ENCODE measurements around the gene NCAPH2. TPM values are rescaled to one million over a fixed set of nuclear protein-coding genes. Genes with fewer than 3 reads are reported as not detected.

The NCAPH2 gene
- total RNA-seq, 2 experiments from 2014 or later, result 105 to 108 TPM

GRCh38 chr22:50550395-50550794 is 42.4 kb downstream of the NCAPH2 start:
- peaks cover 3% of the 10 kb centered on the region for H3K36me3 Mint-ChIP-seq (ENCODE audit: low read depth)
- H3K27ac Mint-ChIP-seq, result no peak overlapping the region
- ChIA-PET POLR2A (interaction anchor here (0.7 to 8.9 kb wide), 10 partner anchors 12 to 71 kb away, joined by 3 to 151 read pairs (median 6); partner anchors contain the start of genes LMF2, NCAPH2, SCO2 and SYCE3), CTCF (interaction anchor here (1.1 to 5.6 kb wide), 3 partner anchors 13 to 25 kb away, joined by 4 to 48 read pairs (median 40); partner anchors contain the start of genes SCO2 and SYCE3)
- no peaks in the 10 kb centered on the region for H3K9me3 Mint-ChIP-seq
- H3K4me1 Mint-ChIP-seq, result peaks cover 31% of the 10 kb centered on the region
- H3K27me3 Mint-ChIP-seq, result no peaks in the 10 kb centered on the region
- DNase-seq, result no peak
- peak overlapping the region; percentile 25 for H3K4me3 Mint-ChIP-seq

- no peak for DNase-seq
- Mint-ChIP-seq H3K4me1 (peaks cover 23% of the 10 kb centered on the region), H3K36me3 (ENCODE audit: low read depth) (peaks cover 3% of the 10 kb centered on the region), H3K4me3 (no peak overlapping the region), H3K27me3 (peaks cover 3% of the 10 kb centered on the region), H3K9me3 (no peaks in the 10 kb centered on the region), H3K27ac (no peak overlapping the region)
- ChIA-PET POLR2A (interaction anchor here (1.0 to 8.9 kb wide), 9 partner anchors 12 to 70 kb away, joined by 3 to 151 read pairs (median 6); partner anchors contain the start of genes LMF2, NCAPH2, SCO2 and SYCE3), CTCF (interaction anchor here (0.6 to 5.6 kb wide), 3 partner anchors 12 to 33 kb away, joined by 4 to 48 read pairs (median 4); partner anchors contain the start of genes SCO2 and SYCE3)
These were observed 43.2 kb downstream of the NCAPH2 start for GRCh38 chr22:50551160-50551752.

GRCh38 chr22:50553310-50553709 is 45.3 kb downstream of the NCAPH2 start:
- ChIA-PET POLR2A (no interaction called here), CTCF (no interaction called here)
- Mint-ChIP-seq H3K9me3 (no peaks in the 10 kb centered on the region), H3K4me3 (no peak overlapping the region), H3K27me3 (peaks cover 6% of the 10 kb centered on the region), H3K36me3 (ENCODE audit: low read depth) (peaks cover 3% of the 10 kb centered on the region), H3K4me1 (peaks cover 17% of the 10 kb centered on the region), H3K27ac (no peak overlapping the region)
- DNase-seq, result no peak

GRCh38 chr22:50556703-50557102 is 48.7 kb downstream of the NCAPH2 start:
- Mint-ChIP-seq H3K4me1 (peaks cover 10% of the 10 kb centered on the region), H3K9me3 (no peaks in the 10 kb centered on the region), H3K36me3 (ENCODE audit: low read depth) (no peaks in the 10 kb centered on the region), H3K27ac (no peak overlapping the region), H3K4me3 (no peak overlapping the region), H3K27me3 (peaks cover 20% of the 10 kb centered on the region)
- CTCF ChIA-PET, result interaction anchor here (0.7 to 3.7 kb wide), 3 partner anchors 9 to 31 kb away, joined by 3 to 14 read pairs (median 9); partner anchors contain the start of gene SCO2
- no peak for DNase-seq
- POLR2A ChIA-PET, result interaction anchor here (0.7 to 2.7 kb wide), 7 partner anchors 9 to 39 kb away, joined by 3 to 12 read pairs (median 3); partner anchors contain the start of genes CHKB, KLHDC7B and SCO2

GRCh38 chr22:50560034-50560433 is 52.0 kb downstream of the NCAPH2 start:
- ChIA-PET POLR2A (interaction anchor here (1.1 to 8.1 kb wide), 3 partner anchors 21 to 33 kb away, joined by 3 to 109 read pairs (median 9); partner anchors contain the start of gene SCO2), CTCF (interaction anchor here (0.9 to 1.5 kb wide), 3 partner anchors 21 to 94 kb away, joined by 3 to 4 read pairs (median 3); partner anchors contain the start of gene SCO2)
- peaks cover 31% of the 10 kb centered on the region for H3K27me3 Mint-ChIP-seq
- H3K36me3 Mint-ChIP-seq (ENCODE audit: low read depth), result no peaks in the 10 kb centered on the region
- H3K4me3 Mint-ChIP-seq, result no peak overlapping the region
- H3K9me3 Mint-ChIP-seq, result no peaks in the 10 kb centered on the region
- H3K4me1 Mint-ChIP-seq, result peaks cover 26% of the 10 kb centered on the region
- no peak overlapping the region for H3K27ac Mint-ChIP-seq
- no peak for DNase-seq

GRCh38 chr22:50561401-50562358 is 53.7 kb downstream of the NCAPH2 start:
- Mint-ChIP-seq H3K27me3 (peaks cover 25% of the 10 kb centered on the region), H3K4me3 (peak overlapping the region; percentile 39), H3K9me3 (no peaks in the 10 kb centered on the region), H3K27ac (no peak overlapping the region), H3K4me1 (peaks cover 26% of the 10 kb centered on the region), H3K36me3 (ENCODE audit: low read depth) (no peaks in the 10 kb centered on the region)
- ChIA-PET POLR2A (interaction anchor here (1.4 to 8.1 kb wide), 3 partner anchors 14 to 35 kb away, joined by 5 to 109 read pairs (median 9); partner anchors contain the start of gene SCO2), CTCF (interaction anchor here (0.7 kb wide), 1 partner anchor 36 kb away, joined by 3 read pairs; the partner anchor contains the start of gene SCO2)
- DNase-seq, result no peak

GRCh38 chr22:50562523-50563412 is 54.7 kb downstream of the NCAPH2 start, which contains the start of gene SYCE3:
SYCE3 (minus strand) TSS chr22:50562919; CDS start chr22:50556405, 6,514 bp downstream.
- no peaks in the 10 kb centered on the region for H3K9me3 Mint-ChIP-seq
- H3K4me3 Mint-ChIP-seq, result peak within 1 kb of the TSS; percentile 77
- no peaks in the 10 kb centered on the region for H3K36me3 Mint-ChIP-seq (ENCODE audit: low read depth)
- DNase-seq, result peak; percentile 98
- peaks cover 25% of the 10 kb centered on the region for H3K27me3 Mint-ChIP-seq
- H3K4me1 Mint-ChIP-seq, result peaks cover 26% of the 10 kb centered on the region
- H3K27ac Mint-ChIP-seq, result peak within 1 kb of the TSS; percentile 48
- POLR2A ChIA-PET, result interaction anchor here (1.1 to 8.1 kb wide), 16 partner anchors 8 to 57 kb away, joined by 4 to 109 read pairs (median 12); partner anchors contain the start of genes CHKB, CPT1B, LMF2 and NCAPH2
- CTCF ChIA-PET, result interaction anchor here (0.6 to 4.0 kb wide), 19 partner anchors 10 to 179 kb away, joined by 3 to 48 read pairs (median 6); partner anchors contain the start of genes ARSA, KLHDC7B, SCO2 and TYMP

- peaks cover 1% of the 10 kb centered on the region for H3K36me3 Mint-ChIP-seq (ENCODE audit: low read depth)
- H3K9me3 Mint-ChIP-seq, result no peaks in the 10 kb centered on the region
- peaks cover 26% of the 10 kb centered on the region for H3K4me1 Mint-ChIP-seq
- peak overlapping the region; percentile 77 for H3K4me3 Mint-ChIP-seq
- no peak for DNase-seq
- H3K27me3 Mint-ChIP-seq, result peaks cover 23% of the 10 kb centered on the region
- H3K27ac Mint-ChIP-seq, result no peak overlapping the region
- CTCF ChIA-PET, result interaction anchor here (0.6 to 4.0 kb wide), 19 partner anchors 9 to 179 kb away, joined by 3 to 48 read pairs (median 6); partner anchors contain the start of genes ARSA, KLHDC7B, SCO2 and TYMP
- POLR2A ChIA-PET, result interaction anchor here (1.1 to 8.1 kb wide), 16 partner anchors 9 to 57 kb away, joined by 4 to 109 read pairs (median 12); partner anchors contain the start of genes CHKB, CPT1B, LMF2 and NCAPH2
These were observed 55.6 kb downstream of the NCAPH2 start for GRCh38 chr22:50563413-50564160.

GRCh38 chr22:50564289-50564688 is 56.3 kb downstream of the NCAPH2 start:
- Mint-ChIP-seq H3K27ac (no peak overlapping the region), H3K36me3 (ENCODE audit: low read depth) (peaks cover 5% of the 10 kb centered on the region), H3K4me3 (no peak overlapping the region), H3K9me3 (no peaks in the 10 kb centered on the region), H3K27me3 (peaks cover 21% of the 10 kb centered on the region), H3K4me1 (peaks cover 26% of the 10 kb centered on the region)
- CTCF ChIA-PET, result interaction anchor here (0.9 to 4.0 kb wide), 6 partner anchors 8 to 57 kb away, joined by 4 to 48 read pairs (median 23); partner anchors contain the start of genes CPT1B, KLHDC7B and SCO2
- no peak for DNase-seq
- POLR2A ChIA-PET, result interaction anchor here (1.7 to 8.1 kb wide), 10 partner anchors 9 to 56 kb away, joined by 5 to 109 read pairs (median 13); partner anchors contain the start of genes CHKB, SCO2 and TYMP

GRCh38 chr22:50567721-50568252 is 59.8 kb downstream of the NCAPH2 start:
- Mint-ChIP-seq H3K27me3 (peaks cover 11% of the 10 kb centered on the region), H3K9me3 (no peaks in the 10 kb centered on the region), H3K4me3 (no peak overlapping the region), H3K27ac (no peak overlapping the region), H3K4me1 (peaks cover 11% of the 10 kb centered on the region), H3K36me3 (ENCODE audit: low read depth) (peaks cover 28% of the 10 kb centered on the region)
- ChIA-PET POLR2A (interaction anchor here (8.1 kb wide), 1 partner anchor 41 kb away, joined by 109 read pairs; the partner anchor contains the start of gene SCO2), CTCF (no interaction called here)
- no peak for DNase-seq
